ENCODE data around the gene DNAH14. TPM values are rescaled to one million over a fixed set of nuclear protein-coding genes. Genes with fewer than 3 reads are reported as not detected.
"Not testable (repeated sequence)": the region's sequence is repeated elsewhere in the genome, so short reads cannot be mapped to it uniquely, and the experiment has no call there.

DNAH14 gene
- total RNA-seq, 1 donor from 2014 or later: 14.4 TPM

GRCh38 chr1:224922404-224923164 is 6.9 kb upstream of the DNAH14 start:
- no peaks in the 10 kb centered on the region for H3K27me3 ChIP-seq (ENCODE audit: low read depth)
- intact Hi-C loops (cut with DNase I): no loop called here
- H3K4me3 ChIP-seq: no peak overlapping the region
- ATAC-seq (peak; percentile 81), DNase-seq (no peak)
- H3K9me3 ChIP-seq: no peaks in the 10 kb centered on the region
- TF ChIP-seq CTCF (IDR thresholded peaks at IDR 0.05): peak; percentile 64
- no peaks in the 10 kb centered on the region for H3K4me1 ChIP-seq
- H3K36me3 ChIP-seq: no peaks in the 10 kb centered on the region
- H3K27ac ChIP-seq: no peak overlapping the region

- no peak for ATAC-seq
- Histone ChIP-seq H3K27me3 (ENCODE audit: low read depth) (no peaks in the 10 kb centered on the region), H3K36me3 (no peaks in the 10 kb centered on the region), H3K4me3 (no peak overlapping the region), H3K4me1 (no peaks in the 10 kb centered on the region), H3K27ac (no peak overlapping the region), H3K9me3 (no peaks in the 10 kb centered on the region)
- DNase-seq: no peak
- TF ChIP-seq CTCF (IDR thresholded peaks at IDR 0.05): no peak
- intact Hi-C loops (cut with DNase I): no loop called here
Observed at GRCh38 chr1:224923726-224924125, 5.7 kb upstream of the DNAH14 start.

- H3K27me3 ChIP-seq (ENCODE audit: low read depth); H3K27ac ChIP-seq; H3K4me1 ChIP-seq; ATAC-seq; H3K4me3 ChIP-seq; H3K36me3 ChIP-seq; DNase-seq; intact Hi-C loops (cut with DNase I); H3K9me3 ChIP-seq: not testable (repeated sequence)
Observed at GRCh38 chr1:224927631-224928030, 1.8 kb upstream of the DNAH14 start.

GRCh38 chr1:224928906-224929305 is 569 bp upstream of the DNAH14 start:
- ATAC-seq (no peak), DNase-seq (no peak)
- Histone ChIP-seq H3K36me3 (no peaks in the 10 kb centered on the region), H3K27me3 (ENCODE audit: low read depth) (no peaks in the 10 kb centered on the region), H3K4me3 (peak overlapping the region; percentile 57), H3K27ac (peak overlapping the region; percentile 74), H3K4me1 (no peaks in the 10 kb centered on the region), H3K9me3 (peaks cover 16% of the 10 kb centered on the region)
- intact Hi-C loops (cut with DNase I): no loop called here
- TF ChIP-seq CTCF (IDR thresholded peaks at IDR 0.05): no peak

DNA sequence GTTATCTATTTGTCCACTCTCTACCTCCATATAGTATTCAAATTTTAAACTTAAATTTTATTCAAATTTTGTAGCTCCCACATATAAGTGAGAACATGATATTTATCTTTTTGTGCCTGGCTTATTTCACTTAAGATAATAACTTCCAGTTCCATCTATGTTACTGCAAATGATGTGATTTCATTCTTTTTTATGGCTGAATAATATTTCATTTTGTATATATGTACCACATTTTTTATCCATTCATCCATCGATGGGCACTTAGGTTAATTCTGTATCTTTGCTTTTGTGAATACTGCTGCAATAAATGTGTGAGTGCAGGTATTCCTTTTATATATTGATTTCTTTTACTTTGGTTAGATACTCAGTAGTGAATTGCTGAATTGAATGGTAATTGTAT is 2.1 kb downstream of the DNAH14 start:
- Histone ChIP-seq H3K27ac (no peak overlapping the region), H3K4me1 (no peaks in the 10 kb centered on the region), H3K9me3 (peaks cover 32% of the 10 kb centered on the region), H3K27me3 (ENCODE audit: low read depth) (no peaks in the 10 kb centered on the region), H3K36me3 (no peaks in the 10 kb centered on the region), H3K4me3 (no peak overlapping the region)
- DNase-seq (no peak), ATAC-seq (no peak)
- intact Hi-C loops (cut with DNase I): no loop called here
- TF ChIP-seq CTCF (IDR thresholded peaks at IDR 0.05): no peak

DNA sequence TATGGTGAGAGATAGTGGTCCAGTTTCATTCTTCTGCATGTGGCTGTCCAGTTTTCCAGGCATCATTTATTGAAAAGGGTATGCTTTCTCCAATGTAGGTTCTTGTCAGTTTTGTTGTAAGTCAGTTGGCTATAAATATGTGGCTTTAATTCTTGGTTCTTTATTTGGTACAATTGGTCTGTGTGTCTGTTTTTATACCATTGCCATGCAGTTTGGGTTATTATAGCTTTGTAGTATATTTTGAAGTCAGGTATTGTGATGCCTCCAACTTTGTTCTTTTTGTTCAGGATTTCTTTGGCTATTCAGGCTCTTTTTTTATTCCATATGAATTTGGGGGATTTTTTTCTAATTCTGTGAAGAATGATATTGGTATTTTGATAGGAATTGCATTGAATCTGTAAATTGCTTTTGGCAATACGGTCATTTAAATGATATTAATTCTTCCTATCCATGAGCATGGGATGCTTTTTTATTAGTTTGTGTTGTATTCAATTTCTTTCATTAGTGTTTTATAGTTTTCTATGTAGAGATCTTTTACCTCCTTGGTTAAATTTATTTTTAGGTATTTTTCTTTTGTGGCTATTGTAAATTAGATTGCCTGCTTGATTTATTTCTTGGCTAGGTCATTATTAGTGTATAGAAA is 3.3 kb downstream of the DNAH14 start:
- TF ChIP-seq CTCF (IDR thresholded peaks at IDR 0.05): no peak
- no peaks in the 10 kb centered on the region for H3K4me1 ChIP-seq
- no peak overlapping the region for H3K27ac ChIP-seq
- no peak overlapping the region for H3K4me3 ChIP-seq
- no peak for DNase-seq
- H3K27me3 ChIP-seq (ENCODE audit: low read depth): no peaks in the 10 kb centered on the region
- H3K36me3 ChIP-seq: no peaks in the 10 kb centered on the region
- ATAC-seq: no peak
- intact Hi-C loops (cut with DNase I): no loop called here
- H3K9me3 ChIP-seq: peaks cover 33% of the 10 kb centered on the region
